GM12874 (cell line): ENCODE measurements around the gene SLC35C1.
A peak's percentile ranks its signal among the peaks of the same experiment; 100 is the strongest.

Experiments used
- CTCF ChIP-seq: IDR thresholded peaks from 2 replicates; pipeline ENCODE4 v1.5.1; 2011; ENCODE audit warnings: low read depth, mild to moderate bottlenecking, control low read depth, low read length, moderate library complexity; ENCODE audit not compliant: insufficient read depth

Gene SLC35C1

GRCh38 chr11:45846174-45846675 is 41.3 kb downstream of the SLC35C1 start:
- no peak for TF ChIP-seq CTCF

GRCh38 chr11:45846974-45847910 is 42.3 kb downstream of the SLC35C1 start, which contains the start of gene CRY2:
Gene CRY2 (plus strand): TSS chr11:45847475. CDS start chr11:45847491, 16 bp downstream.
- TF ChIP-seq CTCF, result no peak

- peak; percentile 19; the same call in 1 of the 2 replicates for TF ChIP-seq CTCF
Measured at GRCh38 chr11:45847911-45848316, 43.0 kb downstream of the SLC35C1 start.

- TF ChIP-seq CTCF, result no peak
Measured at GRCh38 chr11:45848654-45849081, 43.7 kb downstream of the SLC35C1 start.

- no peak for TF ChIP-seq CTCF
Measured at GRCh38 chr11:45850446-45850845, 45.5 kb downstream of the SLC35C1 start.

GRCh38 chr11:45851228-45851627 is 46.3 kb downstream of the SLC35C1 start:
- no peak for TF ChIP-seq CTCF

- TF ChIP-seq CTCF, result peak; percentile 11; the same call in 1 of the 2 replicates
Measured at GRCh38 chr11:45852018-45852711, 47.2 kb downstream of the SLC35C1 start.
